ENCODE results near the gene CYP4B1.
"Not testable (repeated sequence)": the region's sequence is repeated elsewhere in the genome, so short reads cannot be mapped to it uniquely, and the experiment has no call there.

Gene CYP4B1

GRCh38 chr1:46798810-46799209 is at the start of gene CYP4B1:
CYP4B1 (plus strand) TSS chr1:46799046; CDS start chr1:46799082, 36 bp downstream.
- in situ Hi-C loops (cut with HindIII; ENCODE audit: low pct_ligation_motif_present, low pct_unique_long_range_greater_than_20kb, low sequenced_read_pairs): no loop called here
- DNase-seq: no peak

GRCh38 chr1:46749404-46749803 is 49.4 kb upstream of the CYP4B1 start:
- in situ Hi-C loops (cut with HindIII; ENCODE audit: low pct_ligation_motif_present, low pct_unique_long_range_greater_than_20kb, low sequenced_read_pairs): no loop called here
- DNase-seq: no peak

GRCh38 chr1:46749921-46750404 is 48.9 kb upstream of the CYP4B1 start:
- no peak for DNase-seq
- in situ Hi-C loops (cut with HindIII; ENCODE audit: low pct_ligation_motif_present, low pct_unique_long_range_greater_than_20kb, low sequenced_read_pairs): no loop called here

GRCh38 chr1:46753985-46754384 is 44.9 kb upstream of the CYP4B1 start:
- no peak for DNase-seq
- in situ Hi-C loops (cut with HindIII; ENCODE audit: low pct_ligation_motif_present, low pct_unique_long_range_greater_than_20kb, low sequenced_read_pairs): no loop called here

DNA sequence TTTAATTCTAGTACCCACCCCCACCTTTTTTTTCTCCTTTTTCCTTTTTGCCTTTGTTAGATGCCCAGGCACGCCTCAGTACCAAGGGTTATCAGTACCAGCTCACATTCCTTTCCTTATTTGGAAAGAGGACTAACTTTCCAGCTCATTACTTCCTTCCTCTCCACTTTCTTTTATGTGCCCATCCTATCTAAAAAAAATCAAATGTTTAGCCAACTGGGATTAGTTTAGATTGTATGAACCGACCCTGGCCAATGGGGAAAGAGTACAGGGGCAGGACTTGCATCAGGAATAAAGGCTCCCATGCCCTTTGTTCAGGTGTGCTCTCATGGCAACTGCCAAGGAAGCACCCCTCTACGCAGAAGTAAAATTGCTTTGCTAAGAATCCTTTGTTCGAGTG is 44.1 kb upstream of the CYP4B1 start:
- in situ Hi-C loops (cut with HindIII; ENCODE audit: low pct_ligation_motif_present, low pct_unique_long_range_greater_than_20kb, low sequenced_read_pairs): not testable (repeated sequence)
- peak; percentile 14 for DNase-seq

GRCh38 chr1:46755121-46755520 is 43.7 kb upstream of the CYP4B1 start:
- peak; percentile 7 for DNase-seq
- in situ Hi-C loops (cut with HindIII; ENCODE audit: low pct_ligation_motif_present, low pct_unique_long_range_greater_than_20kb, low sequenced_read_pairs): no loop called here

DNA sequence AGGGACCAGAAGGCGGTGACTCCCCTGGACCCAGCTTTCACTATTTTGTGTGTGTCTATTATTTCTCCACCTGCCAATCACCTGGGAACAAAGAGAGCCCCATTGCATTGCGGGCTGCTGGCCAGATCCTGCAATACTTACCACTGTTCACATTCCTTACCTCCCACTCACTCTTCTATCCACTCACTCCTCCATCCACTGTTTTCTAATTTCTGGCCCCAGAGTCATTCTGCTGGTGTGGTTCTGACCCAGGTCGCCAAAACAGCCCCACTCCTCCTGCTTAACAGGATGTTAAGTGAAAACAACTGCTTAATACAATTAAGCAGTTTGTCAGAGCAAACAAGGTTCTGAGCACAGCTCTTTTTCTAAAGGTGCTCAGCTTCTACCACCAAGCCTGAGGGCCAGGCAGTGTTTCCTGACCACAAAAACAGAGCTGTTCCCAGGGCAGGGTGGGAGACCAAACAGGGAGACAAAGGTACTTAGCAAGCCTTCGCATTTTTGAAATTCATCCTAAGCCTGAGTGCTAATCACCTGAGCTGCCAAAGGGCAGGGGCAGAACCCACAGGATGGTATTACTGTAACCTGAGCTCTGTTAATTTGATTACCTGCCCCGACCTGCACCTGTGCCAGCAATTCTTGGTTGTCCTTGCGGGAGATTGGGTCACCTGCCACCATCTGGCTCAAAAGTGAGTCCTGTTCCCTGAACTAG is 41.4 kb upstream of the CYP4B1 start:
- in situ Hi-C loops (cut with HindIII; ENCODE audit: low pct_ligation_motif_present, low pct_unique_long_range_greater_than_20kb, low sequenced_read_pairs): no loop called here
- DNase-seq: no peak

DNA sequence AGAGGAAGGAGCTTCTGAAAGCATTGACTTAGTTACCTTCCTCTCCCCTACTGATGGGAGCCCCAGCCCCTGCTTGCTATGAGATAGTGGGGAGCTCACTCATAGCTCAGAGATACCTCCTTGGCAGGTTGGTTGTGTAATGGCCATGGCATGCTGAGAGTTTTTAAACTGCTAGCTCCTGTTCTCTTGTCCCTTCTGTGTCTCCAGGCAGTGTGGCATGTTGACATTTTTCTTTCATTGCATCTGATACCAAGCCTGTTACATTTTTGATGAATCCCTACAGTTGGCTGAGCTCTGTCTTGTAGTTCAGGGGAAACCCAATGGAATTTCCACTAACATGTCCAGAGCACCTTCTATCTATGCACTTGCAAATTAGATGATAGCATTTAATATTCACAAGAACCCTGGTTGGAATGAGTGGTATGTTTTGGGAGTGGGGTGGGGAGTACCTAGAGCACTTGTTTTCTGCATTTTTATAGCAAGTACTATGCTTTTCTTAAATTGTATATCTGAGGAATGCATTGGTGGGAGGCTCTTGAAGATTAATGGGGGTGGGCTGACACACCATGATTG is 40.8 kb upstream of the CYP4B1 start:
- no peak for DNase-seq
- in situ Hi-C loops (cut with HindIII; ENCODE audit: low pct_ligation_motif_present, low pct_unique_long_range_greater_than_20kb, low sequenced_read_pairs): no loop called here

DNA sequence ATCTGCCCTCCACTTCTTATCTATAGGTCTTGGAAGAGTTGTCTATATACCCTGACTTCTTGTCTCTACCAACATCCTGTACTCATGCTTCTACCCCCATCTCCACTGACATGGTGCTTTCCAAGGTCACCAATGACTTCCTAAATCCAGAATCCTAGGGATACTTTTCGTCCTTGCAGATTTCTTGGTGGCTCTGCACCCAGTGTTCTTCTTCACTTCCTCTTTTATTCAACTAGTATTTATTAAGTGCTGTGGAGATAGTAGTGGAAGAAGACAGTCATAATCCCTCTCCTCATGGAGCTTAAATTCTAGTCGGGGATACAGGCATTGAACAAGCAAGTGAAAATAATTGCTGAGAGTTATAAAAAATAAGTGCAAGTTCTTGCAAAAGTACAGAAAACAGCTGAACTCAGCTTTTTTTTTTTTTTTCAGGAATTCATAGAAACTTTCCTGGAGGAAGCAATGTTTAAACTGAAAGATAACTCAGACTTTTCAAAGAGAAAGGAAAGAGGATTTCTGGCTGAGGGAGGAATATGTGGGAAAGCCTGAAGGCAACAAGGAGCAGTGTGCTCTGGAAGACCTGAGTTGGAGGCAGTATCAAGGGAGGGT is 38.2 kb upstream of the CYP4B1 start:
- DNase-seq: no peak
- in situ Hi-C loops (cut with HindIII; ENCODE audit: low pct_ligation_motif_present, low pct_unique_long_range_greater_than_20kb, low sequenced_read_pairs): no loop called here

DNA sequence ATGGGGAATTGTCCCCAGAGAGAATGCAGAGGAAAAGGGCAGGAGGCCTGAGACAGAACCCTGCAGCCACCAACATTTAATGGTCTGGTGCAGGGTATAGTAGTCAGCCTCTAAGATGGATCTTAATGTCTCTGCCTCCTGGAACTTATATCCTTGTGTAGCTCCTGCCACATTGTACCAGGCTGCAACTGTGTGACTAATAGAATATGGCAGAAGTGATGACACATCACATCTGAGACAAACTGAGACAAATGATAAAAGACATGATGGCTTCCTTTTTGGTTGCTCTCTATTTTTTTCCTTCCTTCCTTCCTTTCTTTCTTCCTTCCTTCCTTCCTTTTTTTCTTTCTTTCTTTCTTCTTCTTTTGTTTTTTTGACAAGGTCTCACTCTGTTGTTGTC is 37.1 kb upstream of the CYP4B1 start:
- in situ Hi-C loops (cut with HindIII; ENCODE audit: low pct_ligation_motif_present, low pct_unique_long_range_greater_than_20kb, low sequenced_read_pairs): no loop called here
- DNase-seq: no peak

DNA sequence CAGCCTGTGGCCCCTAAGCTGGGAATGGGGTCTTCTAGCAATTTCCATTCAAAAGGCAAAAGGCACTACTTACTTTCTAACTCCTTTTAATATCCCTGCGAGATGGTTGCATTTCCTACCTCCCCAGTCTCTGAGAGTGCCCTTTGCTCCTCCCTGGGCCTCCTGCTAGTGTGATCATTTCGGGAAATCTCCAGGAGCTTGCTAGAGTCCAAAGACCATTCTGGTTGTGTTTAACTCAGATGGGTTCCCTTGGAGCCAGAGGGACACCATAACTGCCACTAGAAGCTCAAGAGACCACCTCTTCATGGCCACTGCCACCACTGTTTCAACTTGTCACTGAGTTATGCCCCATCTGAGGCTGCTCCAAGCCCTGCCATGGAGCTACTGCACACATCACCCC is 34.4 kb upstream of the CYP4B1 start:
- no peak for DNase-seq
- in situ Hi-C loops (cut with HindIII; ENCODE audit: low pct_ligation_motif_present, low pct_unique_long_range_greater_than_20kb, low sequenced_read_pairs): no loop called here

GRCh38 chr1:46767649-46768282 is 31.1 kb upstream of the CYP4B1 start:
- DNase-seq: no peak
- in situ Hi-C loops (cut with HindIII; ENCODE audit: low pct_ligation_motif_present, low pct_unique_long_range_greater_than_20kb, low sequenced_read_pairs): no loop called here

- no peak for DNase-seq
- in situ Hi-C loops (cut with HindIII; ENCODE audit: low pct_ligation_motif_present, low pct_unique_long_range_greater_than_20kb, low sequenced_read_pairs): no loop called here
These were observed 30.4 kb upstream of the CYP4B1 start for GRCh38 chr1:46768445-46768844.

GRCh38 chr1:46769028-46769740 is 29.7 kb upstream of the CYP4B1 start:
- in situ Hi-C loops (cut with HindIII; ENCODE audit: low pct_ligation_motif_present, low pct_unique_long_range_greater_than_20kb, low sequenced_read_pairs): no loop called here

DNA sequence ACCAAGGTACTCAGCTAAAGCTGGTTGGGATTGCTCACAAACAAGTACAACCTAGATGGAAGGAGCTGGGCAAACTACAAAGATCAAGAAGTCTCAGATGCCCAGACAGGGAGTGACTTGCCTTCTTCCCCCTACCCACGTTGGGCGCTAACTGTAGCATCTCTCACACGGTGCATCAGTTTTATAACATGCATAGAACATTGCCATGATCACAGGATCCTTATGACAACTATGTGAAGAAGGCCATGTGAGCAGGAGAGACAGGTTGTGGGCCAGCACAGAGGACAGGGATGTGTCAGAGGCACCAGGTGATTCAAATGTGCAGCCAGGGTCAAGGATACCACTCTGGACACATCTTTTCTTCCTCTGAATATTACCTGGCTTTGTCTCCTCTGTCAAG is 28.3 kb upstream of the CYP4B1 start:
- in situ Hi-C loops (cut with HindIII; ENCODE audit: low pct_ligation_motif_present, low pct_unique_long_range_greater_than_20kb, low sequenced_read_pairs): no loop called here
- no peak for DNase-seq

More at GRCh38 chr1:46769028-46769740, 29.7 kb upstream of the CYP4B1 start:
- DNase-seq: no peak

GRCh38 chr1:46772571-46772970 is 26.3 kb upstream of the CYP4B1 start:
- in situ Hi-C loops (cut with HindIII; ENCODE audit: low pct_ligation_motif_present, low pct_unique_long_range_greater_than_20kb, low sequenced_read_pairs): no loop called here
- DNase-seq: no peak

DNA sequence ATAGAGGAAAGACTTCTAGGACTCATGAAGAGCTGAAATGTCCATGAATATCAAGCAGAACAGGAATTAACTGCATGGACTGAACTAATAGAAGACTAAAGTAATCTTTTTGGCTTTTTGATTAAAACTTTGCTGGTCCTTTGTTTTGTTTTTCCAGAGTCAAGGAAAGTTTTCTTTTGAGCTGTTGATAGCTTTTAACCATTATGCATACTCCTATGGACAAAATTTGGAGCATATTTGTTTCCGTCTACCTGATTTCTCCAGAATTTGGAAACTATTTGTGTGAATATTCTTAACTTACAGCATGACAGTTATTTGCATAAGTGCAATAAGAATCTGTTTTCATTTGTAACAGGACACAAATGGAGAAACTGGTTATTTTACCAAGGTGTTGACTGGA is 24.5 kb upstream of the CYP4B1 start:
- in situ Hi-C loops (cut with HindIII; ENCODE audit: low pct_ligation_motif_present, low pct_unique_long_range_greater_than_20kb, low sequenced_read_pairs): no loop called here
- DNase-seq: no peak

- DNase-seq; in situ Hi-C loops (cut with HindIII; ENCODE audit: low pct_ligation_motif_present, low pct_unique_long_range_greater_than_20kb, low sequenced_read_pairs): not testable (repeated sequence)
These were observed 20.4 kb upstream of the CYP4B1 start for GRCh38 chr1:46778456-46778855.

GRCh38 chr1:46784666-46785065 is 14.2 kb upstream of the CYP4B1 start:
- in situ Hi-C loops (cut with HindIII; ENCODE audit: low pct_ligation_motif_present, low pct_unique_long_range_greater_than_20kb, low sequenced_read_pairs): no loop called here

More at GRCh38 chr1:46784666-46785065, 14.2 kb upstream of the CYP4B1 start:
- no peak for DNase-seq
